IgD-negative memory B cell (primary cell): Measurements from ENCODE around the gene POU2AF2. TPM values are rescaled to one million over a fixed set of nuclear protein-coding genes. Genes with fewer than 3 reads are reported as not detected.
"Not testable (repeated sequence)": the region's sequence is repeated elsewhere in the genome, so short reads cannot be mapped to it uniquely, and the experiment has no call there.

Experiments
- H3K27ac Mint-ChIP-seq, 3 donors: one replicate each; pipeline ENCODE4 v1.8.0; 2020 to 2022; ENCODE audit warnings: mild to moderate bottlenecking in 3 of 3, mixed read lengths in 3 of 3, moderate library complexity in 1 of 3
- H3K27me3 Mint-ChIP-seq: one replicate; pipeline ENCODE4 v1.8.0; 2021; ENCODE audit warnings: mixed read lengths
- H3K36me3 Mint-ChIP-seq: one replicate; pipeline ENCODE4 v1.8.0; 2020; ENCODE audit warnings: mild to moderate bottlenecking, mixed read lengths
- H3K4me1 Mint-ChIP-seq, 3 donors: one replicate each; pipeline ENCODE4 v1.8.0; 2020 to 2022; ENCODE audit warnings: mixed read lengths in 3 of 3, mild to moderate bottlenecking in 1 of 3
- H3K4me3 Mint-ChIP-seq, 4 donors: one replicate each; pipeline ENCODE4 v1.8.0; 2020 to 2022; ENCODE audit warnings: mild to moderate bottlenecking in 4 of 4, mixed read lengths in 4 of 4, moderate library complexity in 3 of 4
- H3K9me3 Mint-ChIP-seq, 3 donors: one replicate each; pipeline ENCODE4 v1.8.0; 2020 to 2021; ENCODE audit warnings: mixed read lengths in 3 of 3, mild to moderate bottlenecking in 1 of 3
- polyA plus RNA-seq: library from polyadenylated mRNA; unstranded; fragments of 300-500 nt; fragmentation: Illumina TruSeq; gene quantifications from one replicate; pipeline ENCODE4 v1.2.3, GENCODE V29; 2021

The POU2AF2 gene, protein sequence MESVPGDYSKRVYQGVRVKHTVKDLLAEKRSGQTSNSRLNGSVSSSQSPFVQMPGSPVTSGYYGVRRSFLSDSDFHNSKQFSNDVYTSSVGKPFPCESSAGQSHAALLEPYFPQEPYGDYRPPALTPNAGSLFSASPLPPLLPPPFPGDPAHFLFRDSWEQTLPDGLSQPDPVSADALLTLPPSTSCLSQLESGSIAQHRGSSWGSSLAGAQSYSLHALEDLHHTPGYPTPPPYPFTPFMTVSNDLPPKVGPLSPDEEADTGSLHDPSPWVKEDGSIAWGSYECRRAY
- not detected for polyA plus RNA-seq

DNA sequence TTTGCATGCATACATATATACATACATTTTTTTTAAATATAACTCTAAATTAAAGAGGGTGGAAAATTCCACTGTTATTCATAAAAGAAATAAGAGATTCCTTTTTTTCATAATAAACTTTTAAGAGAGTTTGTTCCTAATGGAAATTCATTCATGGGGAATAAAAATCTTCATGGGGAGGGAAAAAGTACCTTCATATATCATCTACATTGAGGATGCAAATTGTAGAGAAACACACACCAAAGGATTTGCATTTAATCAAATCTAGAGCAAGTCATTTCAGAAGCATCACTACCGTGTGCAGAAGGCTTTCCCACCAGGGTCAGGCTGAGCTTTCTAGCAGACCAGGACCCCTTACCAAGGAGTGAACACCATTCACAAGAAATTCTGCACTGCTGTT lies at the start of gene POU2AF2:
TSS of gene POU2AF2 (plus strand) at position 301 of the 400 bp plus-strand sequence. CDS start 129 bp downstream, outside the sequence.
- no peaks in the 10 kb centered on the region for H3K9me3 Mint-ChIP-seq
- H3K27me3 Mint-ChIP-seq, result peaks cover 20% of the 10 kb centered on the region
- no peak within 1 kb of the TSS for H3K27ac Mint-ChIP-seq
- H3K36me3 Mint-ChIP-seq, result no peaks in the 10 kb centered on the region
- no peaks in the 10 kb centered on the region for H3K4me1 Mint-ChIP-seq
- H3K4me3 Mint-ChIP-seq, result no peak within 1 kb of the TSS

DNA sequence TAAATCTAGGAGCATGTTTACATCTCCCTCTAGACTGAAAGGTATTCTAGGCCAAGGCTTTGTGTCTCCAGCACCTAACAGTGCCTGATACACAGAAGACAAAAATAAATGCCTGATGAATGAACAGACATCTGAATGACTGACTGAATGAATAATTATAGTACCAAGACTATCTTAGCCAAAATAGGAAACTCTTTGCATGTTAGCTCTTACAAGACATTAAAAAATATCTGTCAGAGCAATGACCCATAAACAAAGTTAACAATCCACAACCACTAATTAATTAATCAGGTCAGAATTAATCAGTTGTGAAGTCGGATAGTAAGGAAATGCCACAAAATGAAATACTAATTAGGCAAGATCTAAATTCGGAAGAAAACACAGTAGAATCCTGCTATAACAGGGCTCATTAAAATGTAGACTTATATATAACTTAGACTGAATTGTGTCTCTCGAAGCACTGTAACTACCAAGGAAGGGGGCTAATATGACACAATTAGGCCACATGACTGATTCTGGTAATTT lies 45.5 kb upstream of the POU2AF2 start:
- H3K36me3 Mint-ChIP-seq, result no peaks in the 10 kb centered on the region

DNA sequence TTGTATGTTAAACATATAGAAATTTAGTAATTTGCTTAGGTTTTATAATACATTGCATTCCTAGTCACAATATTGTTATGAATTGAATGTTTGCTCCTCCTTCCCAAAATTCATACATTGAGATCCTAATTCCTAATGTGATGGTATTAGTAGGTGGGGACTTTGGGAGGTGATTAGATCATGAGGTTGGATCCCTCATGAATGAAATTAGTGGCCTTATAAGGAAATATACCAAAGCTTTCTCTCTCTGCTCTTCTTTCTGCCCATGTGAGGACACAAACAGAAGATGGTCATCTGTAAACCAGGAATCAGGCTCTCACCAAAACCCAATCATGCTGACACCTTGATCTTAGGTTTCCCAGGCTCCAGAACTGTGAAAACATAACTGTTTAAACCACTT lies 41.3 kb upstream of the POU2AF2 start:
- no peaks in the 10 kb centered on the region for H3K36me3 Mint-ChIP-seq

More for the DNA sequence above, 45.5 kb upstream of the POU2AF2 start:
- Mint-ChIP-seq H3K4me3 (no peak overlapping the region), H3K9me3 (no peaks in the 10 kb centered on the region), H3K27ac (no peak overlapping the region), H3K4me1 (peaks cover 3 to 21% (median 6%) of the 10 kb centered on the region in 3 donors), H3K27me3 (peaks cover 3% of the 10 kb centered on the region)

DNA sequence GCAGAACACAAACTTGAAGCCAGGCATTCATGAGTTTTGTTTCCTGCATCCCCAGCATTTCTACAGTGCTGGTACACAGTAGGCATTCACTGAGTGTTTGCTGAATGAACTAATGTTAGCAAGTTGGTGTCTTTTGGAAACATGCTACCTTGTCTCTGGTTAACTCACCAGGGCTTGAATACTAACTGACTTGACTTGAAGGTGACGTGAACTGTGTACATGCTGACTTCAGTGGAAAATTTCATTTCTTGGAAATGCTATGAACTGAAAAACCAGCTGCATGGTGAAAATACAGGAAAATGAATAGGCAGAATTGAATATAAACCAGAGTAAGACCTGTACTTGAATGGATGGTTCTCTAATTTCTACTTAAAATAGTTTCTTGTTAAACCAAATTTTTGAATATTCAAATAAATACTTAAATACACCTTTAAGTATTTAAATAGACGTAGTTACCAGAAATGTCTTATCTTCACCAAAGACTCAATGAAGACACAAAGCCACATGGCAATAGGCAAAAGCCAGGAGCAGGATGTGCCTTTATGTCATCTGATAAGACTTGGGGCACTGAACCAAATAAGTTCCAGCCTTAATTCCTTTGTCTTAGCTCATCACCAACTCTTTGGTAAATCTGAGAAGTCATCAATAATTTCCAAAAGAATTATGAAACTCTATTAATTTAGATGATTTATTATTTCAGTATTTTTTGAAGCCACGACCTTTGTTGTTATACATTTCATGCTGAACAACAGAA lies 39.7 kb upstream of the POU2AF2 start:
- no peaks in the 10 kb centered on the region for H3K36me3 Mint-ChIP-seq
- H3K4me3 Mint-ChIP-seq, result no peak overlapping the region
- peaks cover 3% of the 10 kb centered on the region for H3K27me3 Mint-ChIP-seq
- no peak overlapping the region for H3K27ac Mint-ChIP-seq
- no peaks in the 10 kb centered on the region for H3K9me3 Mint-ChIP-seq
- H3K4me1 Mint-ChIP-seq, result peaks cover 0 to 16% (median 9%) of the 10 kb centered on the region in 3 donors

More for the DNA sequence above, 41.3 kb upstream of the POU2AF2 start:
- no peak overlapping the region for H3K4me3 Mint-ChIP-seq
- H3K9me3 Mint-ChIP-seq, result no peaks in the 10 kb centered on the region
- peaks cover 3% of the 10 kb centered on the region for H3K27me3 Mint-ChIP-seq
- H3K27ac Mint-ChIP-seq, result no peak overlapping the region
- peaks cover 0 to 20% (median 12%) of the 10 kb centered on the region in 3 donors for H3K4me1 Mint-ChIP-seq

DNA sequence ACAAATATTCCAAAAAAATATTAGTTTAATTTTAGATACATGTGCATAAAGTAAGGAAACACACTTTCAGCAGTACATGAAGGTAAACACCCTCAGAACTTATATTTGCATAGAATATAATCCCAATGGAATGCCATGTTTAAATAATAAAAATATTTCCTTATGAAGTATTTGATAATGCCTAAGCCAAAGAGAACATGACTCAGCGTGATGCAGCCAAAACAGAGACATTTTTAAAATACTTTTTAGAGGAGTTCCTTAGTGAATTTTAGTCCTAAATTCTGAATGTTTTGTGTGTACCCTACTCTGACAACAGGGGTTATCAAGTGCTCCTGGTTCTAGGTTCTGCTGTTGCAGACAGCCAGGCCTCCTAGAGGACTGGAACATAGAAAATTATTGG lies 39.1 kb upstream of the POU2AF2 start:
- no peaks in the 10 kb centered on the region for H3K36me3 Mint-ChIP-seq
- no peak overlapping the region for H3K4me3 Mint-ChIP-seq
- H3K27ac Mint-ChIP-seq, result no peak overlapping the region
- peaks cover 0 to 16% (median 9%) of the 10 kb centered on the region in 3 donors for H3K4me1 Mint-ChIP-seq
- H3K9me3 Mint-ChIP-seq, result no peaks in the 10 kb centered on the region
- H3K27me3 Mint-ChIP-seq, result peaks cover 3% of the 10 kb centered on the region

DNA sequence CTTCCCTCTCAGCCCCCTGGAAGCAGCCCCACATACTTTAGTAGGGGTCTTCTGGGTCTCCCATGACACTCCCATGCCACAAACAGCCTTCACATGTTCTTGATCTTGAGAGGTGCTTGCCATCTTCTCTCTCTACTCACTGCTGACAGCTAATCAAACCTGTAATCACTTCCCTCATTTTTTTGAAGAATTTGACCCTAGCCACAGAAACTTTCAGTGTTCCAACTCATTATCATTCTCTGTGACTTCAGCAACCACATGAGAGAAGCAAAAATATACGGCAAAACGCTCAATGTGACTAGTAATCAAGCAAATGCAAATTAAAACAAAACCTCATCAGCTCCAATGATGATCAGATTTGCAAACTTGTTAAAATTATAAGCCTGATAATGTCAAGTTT lies 38.3 kb upstream of the POU2AF2 start:
- H3K27ac Mint-ChIP-seq, result no peak overlapping the region
- H3K27me3 Mint-ChIP-seq, result peaks cover 3% of the 10 kb centered on the region
- no peaks in the 10 kb centered on the region for H3K36me3 Mint-ChIP-seq
- peaks cover 0 to 16% (median 9%) of the 10 kb centered on the region in 3 donors for H3K4me1 Mint-ChIP-seq
- H3K9me3 Mint-ChIP-seq, result no peaks in the 10 kb centered on the region
- no peak overlapping the region for H3K4me3 Mint-ChIP-seq

DNA sequence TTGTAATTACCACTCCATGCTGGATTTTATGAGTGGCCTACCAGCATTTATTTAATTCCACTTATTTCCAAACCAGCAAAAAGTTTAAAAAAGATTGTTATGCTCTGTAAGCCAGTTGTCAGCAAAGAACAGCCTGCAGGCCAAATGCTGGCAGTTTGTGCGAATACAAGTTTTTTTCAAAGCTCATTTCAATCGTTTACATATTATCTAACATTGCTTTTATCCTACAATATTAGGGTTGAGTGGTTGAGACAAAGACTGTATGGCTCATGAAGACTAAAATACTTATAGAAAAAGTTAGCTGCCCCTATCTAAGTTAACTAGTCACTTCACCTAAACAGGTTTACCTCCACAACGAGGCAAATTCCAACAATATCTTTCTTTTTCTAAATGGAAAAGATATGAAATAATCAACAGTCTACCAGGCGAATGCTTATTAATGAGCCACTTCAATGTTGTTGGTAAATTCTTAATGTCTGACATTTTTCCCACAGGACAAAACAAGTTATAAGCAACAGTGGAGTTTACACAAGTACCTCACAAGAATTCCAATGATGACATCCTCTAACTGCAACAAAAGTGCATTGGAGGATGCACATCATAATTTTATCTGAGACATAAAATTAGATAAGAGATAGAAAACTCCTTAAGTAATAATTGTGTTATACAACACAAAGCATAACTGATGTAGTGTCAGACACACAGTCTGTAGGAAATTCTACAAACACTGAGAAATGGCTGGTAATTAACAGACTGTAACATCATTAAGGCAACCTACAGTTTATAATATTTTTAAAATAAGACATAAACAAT lies 35.8 kb upstream of the POU2AF2 start:
- Mint-ChIP-seq H3K36me3 (no peaks in the 10 kb centered on the region), H3K4me3 (no peak overlapping the region), H3K27me3 (peaks cover 2% of the 10 kb centered on the region), H3K9me3 (no peaks in the 10 kb centered on the region), H3K27ac (no peak overlapping the region), H3K4me1 (peaks cover 0 to 8% (median 6%) of the 10 kb centered on the region in 3 donors)

DNA sequence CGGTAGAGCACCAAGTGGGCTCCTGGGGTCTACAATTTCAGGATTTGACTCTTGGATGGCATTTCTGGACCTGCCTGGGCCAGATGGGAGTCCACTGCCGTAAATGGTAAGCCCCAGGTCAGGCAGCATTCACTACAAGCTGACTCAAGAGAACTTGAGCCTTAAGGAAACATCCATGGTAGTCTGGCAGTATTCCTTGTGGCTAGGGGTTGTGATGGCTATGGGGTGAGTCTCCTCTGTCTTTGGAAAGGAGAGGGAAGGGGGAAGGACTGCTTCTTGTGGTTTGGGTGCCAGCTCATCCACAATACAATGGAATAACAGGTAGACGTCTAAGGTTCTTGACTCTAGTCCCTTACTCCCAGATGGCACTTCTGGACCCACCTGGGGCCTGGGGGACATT lies 32.3 kb upstream of the POU2AF2 start:
- Mint-ChIP-seq H3K4me3 (no peak overlapping the region), H3K27ac (no peak overlapping the region), H3K27me3 (no peaks in the 10 kb centered on the region), H3K4me1 (peaks cover 0 to 2% (median 0%) of the 10 kb centered on the region in 3 donors), H3K9me3 (no peaks in the 10 kb centered on the region), H3K36me3 (peaks cover 1% of the 10 kb centered on the region)

DNA sequence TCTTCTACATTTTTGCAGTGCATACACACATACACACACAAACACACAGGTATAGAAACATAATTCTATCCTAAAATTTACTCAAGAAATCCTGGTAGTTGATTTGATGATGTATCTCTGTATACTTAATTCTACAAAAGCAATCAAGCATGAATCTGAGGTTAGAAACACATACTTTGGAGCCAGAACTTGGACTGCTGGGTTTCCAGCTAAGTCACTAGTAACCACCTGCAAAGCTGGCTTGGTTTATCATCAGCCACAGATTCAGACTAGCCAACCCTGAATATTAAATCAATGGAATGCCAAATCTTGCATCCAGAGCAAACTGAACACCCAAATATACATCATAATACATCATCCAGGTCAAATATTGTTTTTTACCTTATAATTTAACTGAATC lies 24.8 kb upstream of the POU2AF2 start:
- peaks cover 7% of the 10 kb centered on the region for H3K36me3 Mint-ChIP-seq
- H3K9me3 Mint-ChIP-seq, result peaks cover 0 to 4% (median 0%) of the 10 kb centered on the region in 3 donors
- H3K4me3 Mint-ChIP-seq, result no peak overlapping the region
- peaks cover 3% of the 10 kb centered on the region for H3K27me3 Mint-ChIP-seq
- H3K27ac Mint-ChIP-seq, result no peak overlapping the region
- H3K4me1 Mint-ChIP-seq, result peaks cover 12 to 18% (median 14%) of the 10 kb centered on the region in 3 donors

DNA sequence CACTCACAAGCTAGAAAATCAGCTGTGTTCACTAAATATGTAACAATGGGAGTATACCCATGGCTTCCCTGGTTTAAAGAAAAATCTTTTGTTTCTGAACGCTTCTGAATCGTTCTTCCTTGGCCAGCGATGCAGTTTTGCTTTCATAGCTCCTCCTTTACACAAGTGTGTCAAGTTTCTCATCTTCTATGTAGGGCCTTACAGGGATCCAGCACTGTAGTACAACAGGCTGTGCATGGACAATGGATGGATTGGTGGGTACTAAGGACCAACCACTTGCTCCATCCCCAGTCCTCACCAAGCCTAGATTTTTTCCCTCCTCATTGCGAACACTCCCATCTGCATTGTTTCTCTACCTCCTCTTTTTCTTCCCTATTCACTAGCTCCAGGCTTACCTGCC lies 24.3 kb upstream of the POU2AF2 start:
- H3K4me3 Mint-ChIP-seq, result peak overlapping the region in 1 of 4 donors; percentile 2

DNA sequence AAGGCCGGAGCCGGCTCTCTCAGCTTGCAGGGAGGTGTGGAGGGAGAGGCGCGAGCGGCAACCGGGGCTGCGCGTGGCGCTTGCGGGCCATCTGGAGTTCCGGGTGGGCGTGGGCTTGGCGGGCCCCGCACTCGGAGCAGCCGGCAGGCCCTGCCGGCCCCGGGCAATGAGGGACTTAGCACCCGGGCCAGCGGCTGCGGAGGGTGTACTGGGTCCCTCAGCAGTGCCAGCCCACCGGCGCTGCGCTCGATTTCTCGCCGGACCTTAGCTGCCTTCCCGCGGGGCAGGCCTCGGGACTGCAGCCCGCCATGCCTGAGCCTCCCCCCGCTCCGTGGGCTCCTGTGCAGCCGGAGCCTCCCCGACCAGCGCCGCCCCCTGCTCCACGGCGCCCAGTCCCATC lies 23.6 kb upstream of the POU2AF2 start:
- H3K36me3 Mint-ChIP-seq, H3K9me3 Mint-ChIP-seq, H3K27ac Mint-ChIP-seq, H3K27me3 Mint-ChIP-seq, H3K4me3 Mint-ChIP-seq: not testable (repeated sequence)
- H3K4me1 Mint-ChIP-seq, result peaks cover 14 to 25% (median 18%) of the 10 kb centered on the region in 3 donors

More for the DNA sequence above, 24.3 kb upstream of the POU2AF2 start:
- H3K9me3 Mint-ChIP-seq, result peaks cover 0 to 4% (median 0%) of the 10 kb centered on the region in 3 donors
- H3K27me3 Mint-ChIP-seq, result peaks cover 3% of the 10 kb centered on the region
- H3K36me3 Mint-ChIP-seq, result peaks cover 6% of the 10 kb centered on the region
- H3K4me1 Mint-ChIP-seq, result peaks cover 14 to 23% (median 15%) of the 10 kb centered on the region in 3 donors
- H3K27ac Mint-ChIP-seq, result no peak overlapping the region

DNA sequence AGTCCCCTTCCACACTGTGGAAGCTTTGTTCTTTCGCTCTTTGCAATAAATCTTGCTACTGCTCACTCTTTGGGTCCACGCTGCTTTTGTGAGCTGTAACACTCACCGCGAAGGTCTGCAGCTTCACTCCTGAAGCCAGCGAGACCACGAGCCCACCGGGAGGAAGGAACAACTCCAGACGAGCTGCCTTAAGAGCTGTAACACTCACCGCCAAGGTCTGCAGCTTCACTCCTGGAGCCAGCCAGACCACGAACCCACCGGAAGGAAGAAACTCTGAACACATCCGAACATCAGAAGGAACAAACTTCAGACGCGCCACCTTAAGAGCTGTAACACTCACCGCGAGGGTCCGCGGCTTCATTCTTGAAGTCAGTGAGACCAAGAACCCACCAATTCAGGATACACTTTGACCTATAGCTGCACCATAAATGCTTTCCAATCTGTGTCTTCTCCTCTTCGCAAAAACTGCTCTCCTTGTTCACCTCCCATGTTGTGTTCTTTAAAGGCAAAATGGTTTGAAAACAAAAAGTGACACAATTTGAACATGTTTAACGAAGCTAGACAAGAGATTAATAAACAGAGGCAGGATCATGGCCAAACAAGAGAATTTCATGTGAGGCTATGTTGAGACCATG lies 22.6 kb upstream of the POU2AF2 start:
- Mint-ChIP-seq H3K27ac (peak overlapping the region in 1 of 3 donors; percentile 65), H3K4me3 (peak overlapping the region; percentile 74 to 94 (median 86)), H3K4me1 (peaks cover 16 to 25% (median 18%) of the 10 kb centered on the region in 3 donors)
- not testable (repeated sequence) for H3K9me3 Mint-ChIP-seq, H3K36me3 Mint-ChIP-seq, H3K27me3 Mint-ChIP-seq

DNA sequence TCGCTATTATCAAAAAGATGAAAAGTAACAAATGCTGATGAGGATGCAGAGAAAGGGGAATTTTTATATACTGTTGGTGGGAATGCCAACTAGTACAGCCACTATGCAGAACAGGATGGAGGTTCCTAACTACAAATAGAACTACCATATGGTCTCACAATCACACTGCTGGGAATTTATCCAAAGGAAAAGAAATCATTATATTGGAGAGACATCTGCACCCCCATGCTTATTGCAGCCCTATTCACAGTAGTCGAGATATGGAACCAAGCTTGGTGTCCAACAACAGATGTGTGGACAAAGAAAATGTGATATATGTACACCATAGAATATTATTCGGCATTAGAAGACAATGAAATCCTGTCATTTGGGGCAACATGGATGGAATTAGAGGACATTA lies 19.6 kb upstream of the POU2AF2 start:
- H3K4me1 Mint-ChIP-seq, result peaks cover 18 to 35% (median 29%) of the 10 kb centered on the region in 3 donors
- H3K27me3 Mint-ChIP-seq, result peaks cover 3% of the 10 kb centered on the region

DNA sequence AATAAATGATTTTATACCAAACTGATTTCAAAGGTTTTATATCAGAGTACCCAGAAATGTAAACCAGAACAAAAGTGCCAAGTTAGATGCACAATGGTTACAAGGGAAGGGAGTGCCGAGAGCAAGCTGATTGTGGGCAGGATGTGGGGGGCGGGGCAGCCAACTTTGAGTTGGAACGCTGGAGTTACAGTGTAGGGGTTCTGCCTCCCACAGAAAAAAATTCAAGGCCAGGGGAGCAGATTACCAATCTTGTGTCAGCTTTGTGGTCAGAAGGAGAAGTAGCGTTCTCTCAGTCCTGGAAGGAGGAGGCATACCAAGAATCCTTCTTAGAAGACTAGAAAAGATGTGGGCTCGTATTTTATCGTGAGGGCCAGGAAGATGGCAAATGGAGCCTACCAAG lies 15.9 kb upstream of the POU2AF2 start:
- peaks cover 3% of the 10 kb centered on the region for H3K36me3 Mint-ChIP-seq
- no peaks in the 10 kb centered on the region for H3K27me3 Mint-ChIP-seq
- peaks cover 13 to 33% (median 24%) of the 10 kb centered on the region in 3 donors for H3K4me1 Mint-ChIP-seq
- H3K4me3 Mint-ChIP-seq, result peak overlapping the region in 2 of 4 donors; percentile 83
- peaks cover 0 to 4% (median 0%) of the 10 kb centered on the region in 3 donors for H3K9me3 Mint-ChIP-seq
- H3K27ac Mint-ChIP-seq, result peak overlapping the region in 2 of 3 donors; percentile 3 to 20

More for the DNA sequence above, 19.6 kb upstream of the POU2AF2 start:
- Mint-ChIP-seq H3K36me3 (peaks cover 6% of the 10 kb centered on the region), H3K4me3 (no peak overlapping the region), H3K9me3 (peaks cover 0 to 4% (median 0%) of the 10 kb centered on the region in 3 donors), H3K27ac (peak overlapping the region in 1 of 3 donors; percentile 77)
